HepG2 (cell line): Measurements from ENCODE around the gene CISH. TPM values are rescaled to one million over a fixed set of nuclear protein-coding genes. Genes with fewer than 3 reads are reported as not detected.

ENCODE experiments used
- ATF3 ChIP-seq: sonication (generic); formaldehyde crosslinking; IDR thresholded peaks from 2 replicates; pipeline ENCODE4 v1.4.0; 2020; ENCODE audit warnings: missing genetic modification reagents
- FOXK1 ChIP-seq: sonication (generic); formaldehyde crosslinking; IDR thresholded peaks from 2 replicates; pipeline ENCODE4 v1.4.0; 2020; ENCODE audit warnings: low read depth, missing genetic modification reagents, borderline replicate concordance
- FUBP1 ChIP-seq: sonication (generic); formaldehyde crosslinking; IDR thresholded peaks from 2 replicates; pipeline ENCODE4 v1.5.1; 2020; ENCODE audit warnings: missing genetic modification reagents, mild to moderate bottlenecking, borderline replicate concordance
- HMGXB4 ChIP-seq, 2 experiments: sonication (generic) in 1 of 2; formaldehyde crosslinking in 1 of 2; IDR thresholded peaks; 2 replicates each; pipeline versions ENCODE4 v1.4.0 to v1.6.1; 2018 to 2020; ENCODE audit warnings: missing genetic modification reagents in 2 of 2, borderline replicate concordance in 1 of 2, low read depth in 1 of 2, mild to moderate bottlenecking in 1 of 2, missing biosample characterization in 1 of 2
- NCOA5 ChIP-seq: sonication (generic); formaldehyde crosslinking; IDR thresholded peaks from 2 replicates; pipeline ENCODE4 v1.4.0; 2020; ENCODE audit warnings: missing genetic modification reagents
- NR2C2 ChIP-seq: sonication (generic); formaldehyde crosslinking; IDR thresholded peaks from 2 replicates; pipeline ENCODE4 v1.4.0; 2020; ENCODE audit warnings: missing genetic modification reagents, mild to moderate bottlenecking, moderate library complexity, borderline replicate concordance
- NR2F2 ChIP-seq: IDR thresholded peaks from 2 replicates; pipeline ENCODE4 v1.6.1; 2012; ENCODE audit warnings: low read depth, inconsistent platforms, borderline replicate concordance
- POGK ChIP-seq: sonication (generic); formaldehyde crosslinking; conservative IDR thresholded peaks from 2 replicates; pipeline ENCODE4 v1.8.0; 2022; ENCODE audit warnings: mild to moderate bottlenecking, moderate library complexity, missing genetic modification reagents
- SOX5 ChIP-seq: IDR thresholded peaks from 2 replicates; pipeline ENCODE4 v1.6.1; 2016; ENCODE audit warnings: borderline replicate concordance
- ZNF276 ChIP-seq: sonication (generic); formaldehyde crosslinking; IDR thresholded peaks from 2 replicates; pipeline ENCODE4 v1.4.0; 2020; ENCODE audit warnings: mild to moderate bottlenecking, low read depth, missing genetic modification reagents
- ZNF646 ChIP-seq: sonication (generic); formaldehyde crosslinking; IDR thresholded peaks from 2 replicates; pipeline ENCODE4 v1.9.0; 2021; ENCODE audit warnings: mild to moderate bottlenecking, missing genetic modification reagents
- polyA plus RNA-seq, 8 experiments: library from polyadenylated mRNA; depleted of rRNA in 3 of 8; stranded (reverse) in 7 of 8; unstranded in 1 of 8; fragments of >200 nt; fragmentation: Illumina TruSeq in 4 of 8; extraction: Trizol in 4 of 8; gene quantifications; 2 replicates each; pipeline versions ENCODE4 v1.2.1 to v1.2.3, GENCODE V29; 2011 to 2016; ENCODE audit warnings: low read depth in 4 of 8, missing spikeins in 1 of 8, mixed read lengths in 1 of 8; ENCODE audit not compliant: insufficient read depth in 1 of 8
- total RNA-seq, 5 experiments: library from RNA; depleted of rRNA; stranded (reverse); fragments of >200 nt; fragmentation: Illumina TruSeq; extraction: Trizol; gene quantifications; 2 replicates each; pipeline ENCODE4 v1.2.3, GENCODE V29; 2016; ENCODE audit warnings: low read depth in 1 of 5

CISH gene
- total and polyA plus RNA-seq, 2 of the 13 experiments (the other 11 are each of a cell fraction or from before 2014, with no cell fraction given): 0.91 to 1.5 TPM

GRCh38 chr3:50587806-50588758 is 23.5 kb downstream of the CISH start (continued):
- TF ChIP-seq NR2C2 (CRISPR knock-in tag) (no peak), ZNF276 (CRISPR knock-in tag) (peak; percentile 68; the same call in 1 of the 2 replicates), SOX5 (CRISPR knock-in tag) (0 out of 2 replicates have a peak, but pooled peaks have one; percentile 19), FOXK1 (CRISPR knock-in tag) (no peak), FUBP1 (CRISPR knock-in tag) (no peak; the same call in 1 of the 2 replicates), ATF3 (CRISPR knock-in tag) (no peak), ZNF646 (CRISPR knock-in tag) (no peak), NR2F2 (0 out of 2 replicates have a peak, but pooled peaks have one; percentile 15), POGK (CRISPR knock-in tag) (peak; percentile 55; the same call in 1 of the 2 replicates), NCOA5 (CRISPR knock-in tag) (no peak), HMGXB4 (CRISPR knock-in tag; IDR thresholded peaks at IDR 0.05; ENCODE audit: borderline replicate concordance in 1 of 2, low read depth in 1 of 2) (peak; percentile 2 to 24; a peak in 1 of 4 replicates)
